Measurements from ENCODE around the gene ABLIM1. TPM values are rescaled to one million over a fixed set of nuclear protein-coding genes. Genes with fewer than 3 reads are reported as not detected.

The ABLIM1 gene
- total RNA-seq, 1 donor from 2014 or later = 35.8 TPM

DNA sequence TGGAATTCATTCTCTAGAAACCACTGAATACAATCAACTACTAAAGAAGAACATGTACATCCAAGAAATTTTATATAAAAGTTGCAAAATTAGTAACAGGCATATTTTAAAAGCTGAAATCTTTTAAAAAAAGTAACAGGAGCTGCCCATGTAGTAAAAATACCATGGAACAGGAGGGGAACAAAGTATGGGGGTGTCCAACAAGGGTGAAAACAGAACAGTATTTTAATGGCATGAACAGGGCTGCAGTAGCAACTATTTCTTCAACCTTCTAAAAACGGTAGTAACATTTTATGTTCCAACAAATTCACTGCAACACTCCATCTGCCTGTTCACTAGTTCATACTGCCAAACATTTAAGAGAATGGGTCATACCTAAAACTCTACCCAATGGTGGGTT is 77.0 kb downstream of the ABLIM1 start:
- Mint-ChIP-seq H3K27ac (ENCODE audit: unreplicated experiment) (no peak overlapping the region), H3K36me3 (ENCODE audit: low read depth) (no peaks in the 10 kb centered on the region), H3K4me3 (no peak overlapping the region), H3K9me3 (no peaks in the 10 kb centered on the region), H3K27me3 (ENCODE audit: low read depth) (no peaks in the 10 kb centered on the region), H3K4me1 (no peaks in the 10 kb centered on the region)
- TF ChIP-seq, protein P1, sequence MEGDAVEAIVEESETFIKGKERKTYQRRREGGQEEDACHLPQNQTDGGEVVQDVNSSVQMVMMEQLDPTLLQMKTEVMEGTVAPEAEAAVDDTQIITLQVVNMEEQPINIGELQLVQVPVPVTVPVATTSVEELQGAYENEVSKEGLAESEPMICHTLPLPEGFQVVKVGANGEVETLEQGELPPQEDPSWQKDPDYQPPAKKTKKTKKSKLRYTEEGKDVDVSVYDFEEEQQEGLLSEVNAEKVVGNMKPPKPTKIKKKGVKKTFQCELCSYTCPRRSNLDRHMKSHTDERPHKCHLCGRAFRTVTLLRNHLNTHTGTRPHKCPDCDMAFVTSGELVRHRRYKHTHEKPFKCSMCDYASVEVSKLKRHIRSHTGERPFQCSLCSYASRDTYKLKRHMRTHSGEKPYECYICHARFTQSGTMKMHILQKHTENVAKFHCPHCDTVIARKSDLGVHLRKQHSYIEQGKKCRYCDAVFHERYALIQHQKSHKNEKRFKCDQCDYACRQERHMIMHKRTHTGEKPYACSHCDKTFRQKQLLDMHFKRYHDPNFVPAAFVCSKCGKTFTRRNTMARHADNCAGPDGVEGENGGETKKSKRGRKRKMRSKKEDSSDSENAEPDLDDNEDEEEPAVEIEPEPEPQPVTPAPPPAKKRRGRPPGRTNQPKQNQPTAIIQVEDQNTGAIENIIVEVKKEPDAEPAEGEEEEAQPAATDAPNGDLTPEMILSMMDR (conservative IDR thresholded peaks at IDR 0.05) = no peak
- DNase-seq (ENCODE audit: low read depth, low spot score) = no peak

DNA sequence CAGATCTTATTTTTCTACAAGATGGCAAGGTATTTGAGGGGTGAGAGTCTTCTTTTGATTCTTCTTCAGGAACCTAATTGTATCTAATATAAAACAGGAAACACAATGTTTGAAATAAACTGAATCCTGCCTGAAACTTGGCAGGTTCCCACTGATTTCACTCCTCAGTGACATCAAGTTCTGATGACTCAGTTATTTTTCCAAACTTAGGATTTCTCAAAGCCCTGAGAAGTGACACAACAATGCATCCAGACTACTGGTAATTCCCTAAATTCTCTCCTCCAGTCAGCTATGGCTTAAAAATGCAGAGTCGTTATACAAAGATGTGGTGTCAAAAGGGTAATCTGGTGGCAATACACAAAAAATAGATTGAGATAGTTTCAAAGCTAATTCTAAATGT is 80.9 kb downstream of the ABLIM1 start:
- Mint-ChIP-seq H3K4me1 (peaks cover 5% of the 10 kb centered on the region), H3K36me3 (ENCODE audit: low read depth) (no peaks in the 10 kb centered on the region), H3K9me3 (no peaks in the 10 kb centered on the region), H3K27me3 (ENCODE audit: low read depth) (no peaks in the 10 kb centered on the region), H3K27ac (ENCODE audit: unreplicated experiment) (no peak overlapping the region), H3K4me3 (no peak overlapping the region)
- TF ChIP-seq, protein P1 (conservative IDR thresholded peaks at IDR 0.05) = no peak
- DNase-seq (ENCODE audit: low read depth, low spot score) = no peak

DNA sequence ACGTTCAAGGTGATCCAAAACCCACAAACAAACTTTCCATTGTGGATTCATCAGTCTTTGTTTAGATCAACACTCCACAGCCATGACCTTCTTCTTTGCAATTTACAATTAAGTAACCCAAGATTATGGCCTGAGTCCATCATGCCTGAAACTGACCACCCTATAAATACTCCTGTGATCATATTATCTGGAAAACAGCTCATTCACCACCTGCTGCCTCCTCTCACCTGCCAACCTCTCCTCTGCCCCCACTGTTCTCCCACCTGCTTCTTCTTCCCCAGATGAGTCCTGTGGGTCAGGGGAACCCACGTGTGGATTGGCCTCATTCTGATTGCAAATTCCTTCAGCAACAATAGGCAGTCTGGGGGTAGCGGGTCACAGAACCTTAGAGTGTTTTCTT is 81.4 kb downstream of the ABLIM1 start:
- peaks cover 5% of the 10 kb centered on the region for H3K4me1 Mint-ChIP-seq
- no peak overlapping the region for H3K4me3 Mint-ChIP-seq
- no peaks in the 10 kb centered on the region for H3K36me3 Mint-ChIP-seq (ENCODE audit: low read depth)
- TF ChIP-seq, protein P1 (conservative IDR thresholded peaks at IDR 0.05) = no peak
- H3K27me3 Mint-ChIP-seq (ENCODE audit: low read depth) = no peaks in the 10 kb centered on the region
- DNase-seq (ENCODE audit: low read depth, low spot score) = no peak
- H3K9me3 Mint-ChIP-seq = no peaks in the 10 kb centered on the region
- peak overlapping the region; percentile 36 for H3K27ac Mint-ChIP-seq (ENCODE audit: unreplicated experiment)

DNA sequence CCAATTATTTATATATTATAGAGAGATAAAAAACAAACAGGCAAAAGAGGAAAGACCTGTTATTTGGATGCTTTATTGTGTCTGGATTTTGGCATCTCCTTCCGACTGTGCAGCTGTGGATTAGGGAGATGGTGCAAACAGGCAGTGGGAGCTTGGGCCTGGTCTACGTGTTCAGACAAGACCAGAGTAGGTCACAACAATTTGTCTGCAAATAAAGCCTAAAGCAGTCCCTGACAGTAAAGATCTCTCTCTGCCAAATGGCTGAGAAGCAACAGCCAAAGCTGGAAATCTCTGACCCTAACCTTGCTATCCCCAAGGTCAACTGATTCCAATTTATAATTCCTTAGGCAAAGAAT is 82.0 kb downstream of the ABLIM1 start:
- H3K27ac Mint-ChIP-seq (ENCODE audit: unreplicated experiment) = no peak overlapping the region
- TF ChIP-seq, protein P1 (conservative IDR thresholded peaks at IDR 0.05) = no peak
- H3K27me3 Mint-ChIP-seq (ENCODE audit: low read depth) = no peaks in the 10 kb centered on the region
- no peak overlapping the region for H3K4me3 Mint-ChIP-seq
- no peaks in the 10 kb centered on the region for H3K36me3 Mint-ChIP-seq (ENCODE audit: low read depth)
- no peaks in the 10 kb centered on the region for H3K9me3 Mint-ChIP-seq
- H3K4me1 Mint-ChIP-seq = peaks cover 5% of the 10 kb centered on the region
- DNase-seq (ENCODE audit: low read depth, low spot score) = no peak

- H3K27ac Mint-ChIP-seq (ENCODE audit: unreplicated experiment) = no peak overlapping the region
- no peak for DNase-seq (ENCODE audit: low read depth, low spot score)
- no peak overlapping the region for H3K4me3 Mint-ChIP-seq
- H3K4me1 Mint-ChIP-seq = peaks cover 5% of the 10 kb centered on the region
- H3K36me3 Mint-ChIP-seq (ENCODE audit: low read depth) = no peaks in the 10 kb centered on the region
- no peaks in the 10 kb centered on the region for H3K9me3 Mint-ChIP-seq
- H3K27me3 Mint-ChIP-seq (ENCODE audit: low read depth) = no peaks in the 10 kb centered on the region
- TF ChIP-seq, protein P1 (conservative IDR thresholded peaks at IDR 0.05) = no peak
Measured at GRCh38 chr10:114575417-114576131, 82.5 kb downstream of the ABLIM1 start.
